ENCODE measurements around the gene CAMK2A. TPM values are rescaled to one million over a fixed set of nuclear protein-coding genes. Genes with fewer than 3 reads are reported as not detected.

Gene CAMK2A
- total and polyA plus RNA-seq, 10 donors = 0.03 to 1.1 (median 0.66) TPM; not detected in 2

- intact Hi-C loops (cut with DNase I; ENCODE audit: low total_unique reads) = no loop called here
- WGBS, 5 donors = 81 to 92% (median 85%) methylated on average over 7 of the region's 7 CpGs
- TF ChIP-seq POLR2AphosphoS5 (IDR thresholded peaks at IDR 0.05) (no peak), POLR2A (IDR thresholded peaks at IDR 0.05) (no peak)
These were observed 27.1 kb downstream of the CAMK2A start for GRCh38 chr5:150262502-150262901.

DNA sequence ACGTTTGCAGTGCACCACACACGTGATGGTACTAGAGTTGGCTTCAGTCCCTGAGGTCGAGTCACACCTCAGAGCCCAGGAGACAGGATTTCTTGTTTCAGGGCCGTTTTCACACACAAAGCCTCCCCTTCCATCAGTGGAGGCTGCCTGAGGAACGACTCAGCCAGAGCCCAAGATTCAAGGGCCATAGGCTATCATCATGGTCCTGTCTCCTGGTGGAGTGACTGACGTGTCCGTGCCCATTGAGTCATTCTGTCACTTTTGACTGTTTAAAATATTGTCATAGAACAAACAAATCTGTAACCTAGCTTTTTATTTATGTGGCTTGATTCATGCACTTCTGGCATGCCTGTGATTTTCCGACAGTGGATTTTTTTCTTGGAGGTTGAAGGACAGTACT lies 28.3 kb downstream of the CAMK2A start:
- H3K27ac ChIP-seq = no peak overlapping the region
- H3K4me1 ChIP-seq = no peaks in the 10 kb centered on the region
- DNase-seq = no peak
- intact Hi-C loops (cut with DNase I; ENCODE audit: low total_unique reads) = no loop called here
- TF ChIP-seq POLR2A (IDR thresholded peaks at IDR 0.05) (no peak), CTCF (IDR thresholded peaks at IDR 0.05 in 8 of 11, conservative IDR thresholded peaks at IDR 0.05 in 3 of 11) (no peak), POLR2AphosphoS5 (IDR thresholded peaks at IDR 0.05) (no peak)
- H3K36me3 ChIP-seq = no peaks in the 10 kb centered on the region
- H3K4me3 ChIP-seq = no peak overlapping the region
- WGBS, 5 donors = 64 to 79% (median 72%) methylated on average over 7 to 8 of the region's 8 CpGs
- no peaks in the 10 kb centered on the region for H3K9me3 ChIP-seq
- H3K27me3 ChIP-seq (replicated peaks in 1 of 7) = no peaks in the 10 kb centered on the region

More at GRCh38 chr5:150262502-150262901, 27.1 kb downstream of the CAMK2A start:
- H3K27me3 ChIP-seq (replicated peaks in 1 of 7) = no peaks in the 10 kb centered on the region
- DNase-seq = no peak
- no peak overlapping the region for H3K4me3 ChIP-seq
- H3K4me1 ChIP-seq = no peaks in the 10 kb centered on the region
- no peaks in the 10 kb centered on the region for H3K36me3 ChIP-seq
- H3K9me3 ChIP-seq = no peaks in the 10 kb centered on the region
- H3K27ac ChIP-seq = no peak overlapping the region

- no peak for TF ChIP-seq POLR2A (IDR thresholded peaks at IDR 0.05)
- no peak for TF ChIP-seq CTCF (IDR thresholded peaks at IDR 0.05 in 8 of 11, conservative IDR thresholded peaks at IDR 0.05 in 3 of 11)
- no peak for TF ChIP-seq POLR2AphosphoS5 (IDR thresholded peaks at IDR 0.05)
- Histone ChIP-seq H3K27ac (no peak overlapping the region), H3K36me3 (no peaks in the 10 kb centered on the region), H3K4me1 (no peaks in the 10 kb centered on the region), H3K4me3 (no peak overlapping the region), H3K9me3 (no peaks in the 10 kb centered on the region), H3K27me3 (replicated peaks in 1 of 7) (no peaks in the 10 kb centered on the region)
- intact Hi-C loops (cut with DNase I; ENCODE audit: low total_unique reads) = no loop called here
- 50 to 68% (median 61%) methylated on average over 6 of the region's 6 CpGs for WGBS, 5 donors
- no peak for DNase-seq
These were observed 31.4 kb downstream of the CAMK2A start for GRCh38 chr5:150258130-150258529.

GRCh38 chr5:150257424-150257823 lies 32.1 kb downstream of the CAMK2A start:
- intact Hi-C loops (cut with DNase I; ENCODE audit: low total_unique reads) = no loop called here
- WGBS, 5 donors = 83 to 95% (median 90%) methylated on average over 9 to 11 of the region's 11 CpGs
- no peak for DNase-seq
- TF ChIP-seq POLR2AphosphoS5 (IDR thresholded peaks at IDR 0.05) (no peak), CTCF (IDR thresholded peaks at IDR 0.05 in 8 of 11, conservative IDR thresholded peaks at IDR 0.05 in 3 of 11) (no peak), POLR2A (IDR thresholded peaks at IDR 0.05) (no peak)
- Histone ChIP-seq H3K27me3 (replicated peaks in 1 of 7) (no peaks in the 10 kb centered on the region), H3K4me1 (no peaks in the 10 kb centered on the region), H3K27ac (no peak overlapping the region), H3K36me3 (no peaks in the 10 kb centered on the region), H3K9me3 (no peaks in the 10 kb centered on the region), H3K4me3 (no peak overlapping the region)

Data from spleen (tissue), 11 donors.